Stimulated activated CD4-positive, alpha-beta T cell treated with anti-CD3 and anti-CD28 coated beads, Interleukin-2, amount 100 ng/mL, for 24 hours (primary cell): Measurements from ENCODE around the gene PDGFA.
"Not testable (repeated sequence)": the region's sequence is repeated elsewhere in the genome, so short reads cannot be mapped to it uniquely, and the experiment has no call there.

Source experiments
- DNase-seq, 2 donors: peaks; one replicate each; pipeline ENCODE4 v3.0.0-alpha.2; 2020

The PDGFA gene

DNA sequence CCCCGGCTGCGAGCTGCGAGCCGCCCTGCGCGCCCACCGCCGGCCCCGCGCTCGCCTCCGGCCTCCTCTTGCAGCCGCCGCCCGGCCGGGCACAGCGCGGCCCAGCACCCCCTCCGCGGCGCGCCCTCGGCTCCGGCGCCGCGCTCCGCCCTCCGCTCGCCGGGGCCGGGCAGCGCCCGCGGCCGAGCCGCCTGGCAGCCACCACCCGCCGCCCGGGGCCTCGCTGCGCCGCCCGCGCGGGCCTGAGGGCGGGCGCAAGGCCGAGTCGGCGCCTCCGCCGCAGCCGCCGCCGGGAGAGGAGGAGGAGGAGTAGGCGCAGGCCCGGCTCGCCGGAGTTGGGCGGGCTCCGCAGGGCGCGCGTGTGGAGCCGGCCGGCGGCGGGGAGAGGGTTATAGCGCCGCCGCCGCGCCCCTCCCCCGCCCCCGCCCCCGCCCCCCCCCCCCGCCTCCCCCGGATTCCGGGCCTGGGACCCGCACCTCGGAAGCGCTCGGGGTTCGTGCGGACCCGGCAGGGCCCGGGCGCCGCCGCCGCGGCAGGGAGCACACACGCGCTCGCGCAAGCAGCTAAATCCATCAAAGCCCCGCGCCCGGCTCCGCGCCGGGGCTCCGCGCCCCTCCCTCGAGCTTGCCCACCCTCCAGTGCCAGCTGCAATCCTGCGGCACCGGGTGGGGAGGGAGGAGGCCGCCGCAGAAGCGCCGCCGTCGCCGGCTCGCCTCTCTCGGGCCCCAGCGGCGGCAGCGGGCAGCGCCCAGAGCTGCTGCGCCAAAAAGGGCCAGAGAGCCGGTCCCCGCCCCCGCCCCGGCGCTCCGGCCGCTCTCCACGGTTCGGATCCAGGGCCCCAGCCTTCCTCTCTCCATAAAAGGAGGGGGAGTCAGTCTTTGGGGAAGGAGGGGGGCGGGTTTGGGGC, at the start of gene PDGFA:
PDGFA (minus strand) TSS at position 363 of the 907 bp plus-strand sequence. CDS start 845 bp downstream, outside the sequence.
- peak in 1 of 2 donors; percentile 51 for DNase-seq

DNA sequence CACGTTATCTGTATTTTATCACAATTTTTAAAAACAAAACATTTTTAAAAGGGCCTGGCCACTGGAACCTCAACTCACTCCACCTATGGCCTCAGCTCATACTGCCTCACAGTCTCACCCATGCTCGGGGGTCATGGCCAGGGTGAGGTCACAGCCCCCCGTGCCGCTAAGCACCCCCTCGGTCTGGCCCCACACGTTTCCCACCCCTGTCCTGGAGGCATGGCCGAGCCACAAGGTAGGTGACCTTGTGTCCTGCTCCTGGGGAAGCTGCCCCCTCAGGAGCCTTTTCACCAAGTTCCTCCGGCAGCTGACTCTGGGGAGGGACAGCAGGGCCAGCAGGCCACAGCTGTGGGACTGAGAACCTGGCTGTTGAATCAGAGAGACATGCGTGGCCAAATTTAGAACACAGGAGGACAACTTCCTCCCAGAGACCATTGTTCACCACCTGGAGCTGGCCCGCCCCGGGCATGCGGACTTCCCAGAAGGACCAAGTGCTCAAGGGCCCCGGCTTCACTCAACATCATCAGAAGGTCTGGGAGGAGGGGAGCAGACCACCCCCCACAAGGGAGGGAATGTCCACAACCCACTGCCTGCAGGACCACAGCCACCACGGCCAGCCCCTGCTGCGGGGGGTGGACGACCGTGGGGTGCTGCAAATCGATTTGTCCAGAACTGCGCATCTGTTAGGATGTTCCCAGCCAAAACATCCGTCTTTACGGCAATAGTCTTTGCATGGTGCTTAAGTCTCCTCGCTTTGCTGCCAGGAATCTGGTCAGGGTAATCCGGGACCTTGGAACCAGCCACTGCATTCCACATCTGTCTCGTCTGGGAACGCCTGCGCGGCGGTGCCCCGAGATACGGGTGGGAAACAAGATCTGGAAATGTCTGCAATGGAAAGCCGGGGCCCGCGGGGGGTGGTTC, 48.6 kb upstream of the PDGFA start:
- DNase-seq: no peak

DNA sequence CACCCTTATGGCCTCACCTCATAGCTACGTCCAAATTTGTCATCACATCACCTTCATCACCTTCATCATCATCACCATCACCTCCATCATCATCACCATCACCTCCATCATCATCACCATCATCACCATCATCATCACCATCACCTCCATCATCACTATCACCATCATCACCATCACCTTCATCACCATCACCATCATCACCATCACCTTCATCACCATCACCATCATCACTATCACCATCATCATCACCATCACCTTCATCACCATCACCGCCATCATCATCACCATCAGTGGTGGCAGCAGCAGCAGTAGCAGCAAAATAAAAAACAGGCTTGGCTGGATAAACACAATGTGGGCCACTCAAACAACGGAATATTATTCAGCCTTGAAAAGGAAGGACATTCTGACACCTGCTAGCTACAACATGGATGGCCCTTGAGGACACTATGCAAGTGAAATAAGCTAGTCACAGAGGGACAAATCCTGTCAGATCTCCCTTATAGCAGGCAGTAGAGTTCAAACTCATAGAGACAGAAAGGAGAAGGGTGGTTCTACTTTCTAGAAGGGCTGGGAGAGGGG, 47.7 kb upstream of the PDGFA start:
- no peak for DNase-seq

DNA sequence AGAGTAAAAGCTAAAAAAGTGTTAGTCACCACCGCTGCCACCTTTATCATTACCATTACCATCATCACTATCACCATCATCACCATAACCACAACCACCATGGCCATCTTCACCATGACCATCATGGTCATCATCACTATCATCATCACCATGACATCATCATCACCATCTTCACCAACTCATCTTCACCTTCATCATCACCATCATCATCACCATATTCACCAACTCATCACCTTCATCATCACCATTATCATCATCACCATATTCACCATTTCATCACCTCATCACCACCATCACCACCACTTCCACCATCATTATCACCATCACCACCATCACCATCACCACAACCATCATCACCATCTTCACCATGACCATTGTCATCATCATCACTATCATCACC, 46.5 kb upstream of the PDGFA start:
- no peak for DNase-seq

DNA sequence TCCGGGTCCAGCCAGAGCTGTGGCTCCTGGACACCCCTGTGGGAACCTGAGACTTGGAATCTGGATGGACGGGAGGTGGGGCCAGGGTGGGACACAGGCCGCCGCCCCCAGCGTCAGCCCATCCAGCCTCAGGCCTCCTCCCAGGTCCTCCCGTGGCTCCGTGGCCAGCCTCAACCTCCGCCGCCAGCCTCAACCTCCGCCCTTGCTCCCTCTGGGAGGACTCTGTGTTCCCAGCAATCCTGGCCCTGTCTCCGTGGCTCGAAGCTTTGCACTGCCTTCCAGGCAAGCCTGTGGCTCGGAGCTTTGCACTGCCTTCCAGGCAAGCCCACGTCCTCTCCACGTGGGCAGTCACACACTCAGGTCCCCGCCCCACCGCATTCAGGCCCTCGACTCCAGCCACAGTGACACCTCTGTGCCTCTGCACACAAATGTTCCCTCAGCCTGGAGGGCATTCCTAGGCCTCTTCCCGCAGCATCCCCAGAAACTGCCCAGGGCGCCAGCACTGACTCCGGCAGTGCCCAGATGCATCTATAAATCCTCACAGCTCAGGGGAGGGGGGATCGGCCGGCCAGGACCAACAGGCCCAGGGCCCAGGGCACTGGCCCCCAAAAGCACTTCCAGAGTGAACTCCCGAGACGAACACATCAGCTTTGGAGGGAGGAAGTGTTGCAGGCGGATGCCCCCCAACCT, 44.7 kb upstream of the PDGFA start:
- no peak for DNase-seq

DNA sequence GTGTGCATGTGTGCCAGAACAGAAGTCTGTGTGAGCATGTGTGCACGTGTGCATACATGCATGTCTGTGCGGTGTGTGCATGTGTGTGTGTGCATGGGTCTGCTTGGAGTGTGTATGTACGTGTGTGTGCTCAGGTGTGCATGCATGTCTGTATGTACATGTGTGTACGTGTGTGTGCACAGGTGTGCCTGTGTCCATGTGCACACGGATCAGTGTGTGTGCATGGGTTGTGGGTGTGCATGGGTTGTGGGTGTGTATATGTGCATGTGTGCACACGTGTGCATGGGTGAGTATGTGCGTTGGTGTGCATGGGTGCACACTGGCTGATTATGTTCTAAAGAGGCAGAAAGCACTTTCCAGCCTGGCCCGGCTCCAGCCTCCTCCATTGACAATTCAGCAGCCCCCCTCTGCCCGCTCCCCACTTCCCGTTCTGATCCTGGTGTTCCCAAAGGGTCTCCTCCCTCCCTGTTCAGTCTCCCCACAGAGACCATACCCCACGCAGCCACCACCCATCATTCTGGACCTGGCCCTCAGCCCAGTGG, 44.1 kb upstream of the PDGFA start:
- no peak for DNase-seq

DNA sequence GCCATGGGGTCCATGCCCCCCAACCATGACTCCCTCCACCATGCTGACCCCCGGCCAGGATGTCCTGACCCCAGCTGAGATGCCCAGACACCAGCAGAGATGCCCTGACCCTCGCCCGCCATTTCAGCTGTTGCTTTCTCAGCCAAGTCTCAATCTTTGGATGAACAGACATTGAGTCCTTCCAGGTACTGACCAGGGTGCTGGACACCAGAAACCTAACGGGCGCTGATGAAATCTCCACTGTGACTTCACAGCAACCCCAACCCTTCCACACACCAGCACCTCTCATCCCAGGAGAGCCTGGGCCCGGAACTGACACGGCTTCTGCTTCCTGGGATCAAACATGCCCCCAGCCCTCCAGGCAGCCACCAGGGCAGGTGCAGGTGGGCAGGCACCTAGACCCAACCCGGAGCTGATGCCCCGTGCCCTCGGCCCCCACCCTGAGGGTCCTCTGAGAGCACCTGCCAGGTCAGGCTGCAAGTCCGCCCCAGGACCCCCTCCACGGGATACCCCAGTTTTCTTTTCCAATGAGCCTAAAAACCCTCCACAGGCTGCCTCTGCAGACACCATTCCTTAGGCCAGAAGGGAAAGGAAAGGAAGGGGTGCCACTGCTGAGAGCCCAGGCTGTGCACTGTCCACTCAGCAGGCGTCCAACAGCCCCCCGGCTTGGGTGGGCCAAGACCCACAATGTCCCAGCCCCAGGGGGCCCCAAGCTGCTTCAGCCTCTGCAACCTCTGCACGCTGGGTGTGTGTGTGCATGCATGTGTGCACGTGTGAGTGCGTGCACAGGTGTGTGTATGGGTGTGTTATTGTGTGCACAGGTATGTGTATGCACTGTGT, 43.4 kb upstream of the PDGFA start:
- no peak for DNase-seq

DNA sequence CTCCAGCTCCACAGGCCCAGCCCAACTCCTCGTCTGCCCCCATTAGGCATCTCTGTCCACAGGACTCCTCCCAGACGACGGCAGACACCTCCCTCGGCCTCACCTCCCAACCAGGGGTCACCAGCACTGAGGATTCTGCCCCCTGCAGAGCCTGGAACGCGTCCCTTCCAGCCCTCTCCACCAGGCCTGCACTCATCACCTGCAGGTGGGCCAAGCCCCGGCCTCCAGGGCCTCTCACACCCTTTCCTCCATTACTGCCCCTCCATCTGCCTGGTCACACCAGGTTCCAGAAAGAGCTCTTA, 42.7 kb upstream of the PDGFA start:
- no peak for DNase-seq

DNA sequence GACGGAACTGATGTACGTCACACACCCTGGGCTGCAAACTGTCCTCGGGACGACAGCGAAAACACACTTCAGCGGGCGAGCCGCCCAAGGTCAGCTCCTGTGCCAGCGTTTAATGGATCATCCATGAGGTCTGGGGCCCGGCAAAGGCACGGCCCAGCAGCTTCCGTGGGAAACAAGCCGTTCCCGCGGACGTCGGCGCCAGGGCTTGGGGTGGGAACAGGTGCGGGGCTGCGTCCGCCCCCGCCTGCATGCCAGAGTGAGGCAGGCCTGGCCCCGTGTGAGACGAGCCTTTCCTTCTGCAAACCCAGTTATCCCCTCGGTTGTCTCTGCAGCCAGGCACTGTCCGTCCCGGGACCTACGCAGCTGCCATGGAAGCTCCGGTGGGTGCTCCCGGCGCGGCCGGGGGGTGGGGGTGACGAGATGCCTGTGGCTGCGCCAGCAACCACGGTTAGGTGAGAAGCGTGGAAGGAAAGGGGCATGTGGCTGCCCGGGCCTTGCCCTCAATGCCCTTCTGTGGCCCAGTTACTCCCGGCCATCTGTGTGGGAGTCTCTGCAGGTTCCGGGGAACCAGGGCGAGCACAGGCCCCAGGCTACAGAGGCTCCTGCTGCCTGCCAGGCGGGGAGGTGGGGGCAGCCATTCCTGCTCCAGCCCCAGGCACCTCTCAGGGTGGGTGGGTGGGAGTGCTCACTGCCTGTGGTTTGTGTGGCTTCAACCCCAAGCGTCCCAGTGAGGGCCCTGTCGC, 42.2 kb upstream of the PDGFA start:
- no peak for DNase-seq

DNA sequence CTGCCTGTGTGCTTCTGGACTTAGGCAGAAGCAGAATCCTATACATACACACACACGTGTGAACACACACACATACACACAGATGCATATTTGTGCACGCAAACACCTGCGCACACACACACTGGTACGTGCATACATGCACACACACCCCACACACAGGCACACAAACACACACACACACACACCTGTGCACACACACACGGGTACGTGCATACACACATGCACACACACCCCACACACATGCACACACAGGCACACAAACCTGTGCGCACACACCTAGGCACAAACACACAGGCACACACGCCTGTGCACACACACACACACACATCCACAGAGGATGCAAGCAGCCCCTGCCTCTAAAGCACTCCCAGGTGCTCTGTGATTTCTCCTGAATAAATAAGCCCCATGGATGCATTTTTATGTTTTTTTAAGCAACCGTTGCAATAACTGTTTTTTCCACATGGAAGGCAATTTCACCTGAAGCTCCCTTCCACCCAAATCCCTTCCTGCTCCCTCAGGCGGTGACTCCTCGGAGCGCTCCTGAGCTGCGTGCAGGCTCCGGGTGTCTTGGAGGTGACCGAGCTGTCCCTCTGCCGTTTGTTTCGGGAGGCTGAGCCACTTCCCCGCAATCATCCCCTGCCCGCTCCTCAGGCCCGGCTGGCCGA, 41.5 kb upstream of the PDGFA start:
- no peak for DNase-seq

DNA sequence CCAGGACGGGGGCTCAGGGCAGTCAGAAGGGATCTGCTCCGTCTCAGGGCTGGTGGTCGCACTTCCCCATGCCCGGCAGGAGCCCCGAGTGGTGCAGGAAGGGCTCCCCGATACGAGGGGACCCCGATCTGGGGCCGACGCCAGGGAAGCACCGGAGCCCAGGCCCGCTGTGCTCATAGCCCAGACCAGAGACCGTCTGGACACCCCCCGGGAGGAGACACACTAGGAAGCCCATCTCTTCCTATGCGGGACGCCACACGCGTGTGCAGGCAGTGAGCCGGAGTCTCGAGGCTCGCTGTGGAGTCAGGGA, 39.7 kb upstream of the PDGFA start:
- DNase-seq: no peak

DNA sequence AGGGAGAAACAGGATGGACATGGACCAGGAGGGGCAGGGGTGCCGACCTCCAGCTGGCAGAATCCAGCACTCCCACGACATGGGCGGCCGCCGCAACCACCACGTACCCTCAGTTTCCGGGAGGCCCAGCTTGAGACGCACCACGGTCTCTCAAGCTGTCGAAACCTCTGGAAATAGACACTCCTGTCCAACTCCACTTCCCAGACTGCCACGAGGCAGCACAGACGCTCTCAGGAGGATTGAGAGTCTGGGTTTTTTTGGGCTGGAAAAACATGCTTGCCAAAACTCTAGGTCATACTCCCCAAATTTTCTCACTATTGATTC, 37.9 kb upstream of the PDGFA start:
- DNase-seq: no peak

DNA sequence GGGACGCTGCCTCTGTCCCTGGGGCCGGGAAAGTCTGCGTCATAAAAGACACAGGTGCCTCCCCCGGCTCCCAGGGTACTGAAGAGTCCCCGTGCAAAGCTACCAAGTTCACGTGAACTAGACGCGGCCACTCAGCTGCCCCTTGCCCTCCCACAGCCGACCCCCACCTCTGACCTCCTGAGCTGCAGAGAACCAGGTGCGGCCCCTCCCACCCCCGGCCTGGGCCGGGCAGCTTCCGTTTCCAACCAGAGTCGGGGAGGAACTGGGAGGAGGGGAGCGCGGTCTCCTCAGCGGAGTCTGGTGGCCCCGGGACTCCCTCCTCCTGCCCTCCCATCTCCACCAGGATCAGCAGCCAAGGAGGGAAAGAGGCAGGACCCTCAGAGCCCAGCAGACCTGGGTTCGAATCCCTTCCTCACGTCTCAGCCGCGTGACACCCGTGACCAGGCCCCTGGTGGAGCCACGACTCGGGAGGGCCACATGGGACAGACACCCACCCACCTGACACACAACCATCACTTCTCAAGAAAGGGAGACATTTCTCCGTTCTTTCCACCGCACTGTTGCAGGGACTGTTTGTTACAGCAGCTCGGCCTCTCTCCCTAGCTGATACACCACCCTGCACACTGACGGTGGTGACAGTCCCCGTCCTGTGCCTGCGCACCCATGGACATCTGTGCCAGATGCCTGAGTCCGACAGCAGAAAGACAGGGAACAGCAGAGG, 37.4 kb upstream of the PDGFA start:
- no peak for DNase-seq

DNA sequence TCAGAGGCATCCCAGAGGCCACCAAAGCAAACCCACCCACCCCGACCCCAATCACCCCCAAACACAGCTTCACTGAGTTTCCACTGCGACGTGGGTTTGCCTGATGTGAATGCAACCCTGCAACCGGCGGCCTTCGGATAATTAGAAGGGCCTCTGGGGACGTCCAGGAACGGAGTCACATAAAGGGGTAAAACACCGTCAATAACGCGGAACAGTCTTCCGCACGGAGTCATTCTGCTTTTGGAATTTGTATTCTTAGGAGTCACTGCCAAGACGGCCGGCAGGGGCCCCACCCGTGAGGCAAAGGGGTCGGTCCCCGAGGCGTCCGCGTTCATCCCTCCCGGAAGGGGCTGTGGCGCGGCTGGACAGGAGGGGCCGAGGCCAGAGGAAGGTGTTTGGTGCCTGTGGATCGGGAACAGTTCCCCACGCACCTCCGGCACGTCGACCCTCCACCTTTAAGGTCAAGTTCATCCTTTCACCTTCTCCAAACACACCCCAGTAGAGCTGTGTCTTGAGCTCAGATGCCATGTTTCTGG, 36.7 kb upstream of the PDGFA start:
- no peak for DNase-seq

DNA sequence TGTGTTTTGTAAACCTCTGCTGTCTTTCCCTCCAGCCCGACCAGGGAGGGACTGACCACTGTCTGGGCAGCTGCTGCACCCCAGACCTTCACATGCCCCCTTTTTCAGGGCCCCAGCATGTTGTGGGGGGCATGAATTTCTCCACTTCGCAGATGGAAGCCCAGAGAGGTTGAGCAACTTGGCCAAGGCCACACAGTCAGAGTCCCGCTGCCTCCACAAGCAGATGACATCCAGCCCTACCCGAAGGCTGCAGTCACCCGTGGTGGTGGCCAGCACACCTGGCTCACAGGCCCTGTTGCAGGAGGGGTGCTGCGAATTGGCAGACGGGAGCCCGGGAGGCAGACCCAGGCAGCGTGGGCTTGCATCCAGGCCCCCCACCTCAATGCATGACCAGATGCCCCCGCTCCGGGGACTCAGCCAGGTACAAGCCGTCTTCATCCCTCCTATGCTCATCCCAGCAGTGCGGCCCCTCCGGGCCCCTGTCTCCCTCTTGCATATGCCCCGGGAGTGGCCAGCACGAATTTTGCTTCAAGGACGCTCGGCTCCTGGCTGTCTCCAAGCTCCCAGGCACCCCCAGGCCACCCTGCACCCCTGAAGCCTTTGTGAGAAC, 36.0 kb upstream of the PDGFA start:
- no peak for DNase-seq

DNA sequence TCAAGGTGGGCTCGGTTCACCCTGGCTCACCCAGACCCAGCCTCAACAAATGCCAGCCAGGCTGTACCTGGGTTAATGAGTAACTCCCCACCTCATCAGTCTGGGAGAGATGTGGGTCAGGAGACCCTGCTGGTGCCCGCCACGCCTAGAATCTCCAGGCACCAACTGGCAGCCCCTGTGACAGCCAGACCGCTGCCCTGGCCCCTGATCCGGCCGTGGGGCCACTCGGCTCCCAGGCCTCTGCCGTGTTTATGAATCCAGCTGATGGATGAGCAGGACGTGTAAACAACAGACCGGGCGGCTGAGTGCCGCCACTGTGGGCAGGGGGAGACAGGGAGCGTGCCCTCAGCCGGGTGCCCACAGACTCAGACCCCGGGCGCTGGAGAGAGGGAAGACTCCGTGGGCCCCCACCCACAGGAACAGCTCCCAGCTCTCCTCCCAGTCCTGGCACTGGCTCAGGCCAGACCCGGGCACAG, 34.0 kb upstream of the PDGFA start:
- no peak for DNase-seq

DNA sequence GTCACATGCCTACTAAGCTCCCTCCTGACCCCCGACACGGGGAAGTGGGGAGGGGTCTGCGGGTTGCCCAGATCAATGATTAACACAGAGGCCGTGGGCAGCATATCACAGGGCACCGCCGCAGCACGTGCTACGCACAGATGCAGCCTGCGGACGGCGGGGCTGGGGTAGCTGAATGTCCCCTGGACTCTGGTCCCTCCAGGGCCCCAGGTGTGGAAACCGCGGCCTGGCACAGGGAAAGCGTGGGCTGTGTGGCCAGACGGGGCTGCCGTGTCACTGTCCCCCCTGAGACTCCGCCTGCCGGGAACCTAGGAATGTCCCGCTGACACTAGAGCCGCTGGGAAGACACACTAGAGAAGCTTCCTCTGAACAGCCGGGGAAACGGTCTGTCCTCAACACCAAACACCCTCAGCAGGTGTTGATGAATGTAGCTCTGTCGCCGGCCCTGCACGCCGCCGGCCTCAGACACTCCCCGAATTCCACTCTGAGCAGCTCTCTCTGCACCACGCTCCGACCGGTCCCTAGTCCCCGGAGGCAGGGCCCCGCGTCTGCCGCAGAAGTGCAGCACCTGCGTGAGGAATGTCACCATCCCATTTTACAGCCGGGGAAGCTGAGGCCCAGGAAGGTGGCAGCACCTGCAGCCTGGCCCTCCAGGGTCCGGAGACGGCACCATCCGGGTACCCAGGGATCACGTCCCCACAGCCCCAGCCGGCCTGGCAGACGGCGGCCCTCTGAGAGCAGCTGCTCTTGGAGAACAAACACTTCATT, 33.4 kb upstream of the PDGFA start:
- no peak for DNase-seq

DNA sequence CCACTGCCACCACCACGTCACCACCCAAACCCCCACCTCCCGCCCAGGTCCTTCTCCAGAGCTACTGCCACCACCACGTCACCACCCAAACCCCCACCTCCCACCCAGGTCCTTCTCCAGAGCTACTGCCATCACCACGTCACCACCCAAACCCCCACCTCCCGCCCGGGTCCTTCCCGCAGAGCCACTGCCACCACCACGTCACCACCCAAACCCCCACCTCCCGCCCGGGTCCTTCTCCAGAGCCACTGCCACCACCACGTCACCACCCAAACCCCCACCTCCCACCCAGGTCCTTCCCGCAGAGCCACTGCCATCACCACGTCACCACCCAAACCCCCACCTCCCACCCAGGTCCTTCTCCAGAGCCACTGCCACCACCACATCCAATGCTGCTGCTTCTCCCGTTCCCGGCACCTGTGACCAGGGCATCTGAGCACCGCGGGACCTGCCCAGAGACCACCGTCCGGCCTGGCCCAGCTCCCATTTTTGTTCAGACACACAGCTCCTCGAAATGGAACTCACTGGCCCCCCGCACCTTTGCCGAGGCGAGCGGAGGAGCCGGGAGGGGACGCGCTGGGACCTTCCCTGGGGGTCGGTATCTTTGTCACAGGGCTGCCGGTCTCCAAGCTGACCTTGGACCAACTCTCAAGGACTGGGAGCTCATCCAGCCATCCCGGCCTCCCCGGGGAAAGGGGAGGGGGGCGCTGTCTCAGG, 32.7 kb upstream of the PDGFA start:
- DNase-seq: not testable (repeated sequence)
